Activated CD4-positive, CD25-positive, alpha-beta regulatory T cell treated with anti-CD3 and anti-CD28 coated beads, Interleukin-2, amount 50 U/mL, for 24 hours (primary cell): ENCODE results near the gene AKAP1.

Source experiments
- ATAC-seq, 2 donors: fragments of 150-1000 bp; cut with Tn5 transposase; one replicate each; pipeline ENCODE4 v1.10.0; 2021; ENCODE audit warnings: mild to moderate bottlenecking in 1 of 2, moderate library complexity in 1 of 2

Gene AKAP1

GRCh38 chr17:57132663-57133062 is 47.6 kb downstream of the AKAP1 start:
- no peak for ATAC-seq

GRCh38 chr17:57133486-57133885 is 48.4 kb downstream of the AKAP1 start:
- no peak for ATAC-seq

GRCh38 chr17:57135026-57135788 is 50.2 kb downstream of the AKAP1 start:
- ATAC-seq: no peak

- no peak for ATAC-seq
These were observed 50.8 kb downstream of the AKAP1 start for GRCh38 chr17:57135789-57136291.

- ATAC-seq: no peak
These were observed 51.3 kb downstream of the AKAP1 start for GRCh38 chr17:57136355-57136754.

- ATAC-seq: no peak
These were observed 53.2 kb downstream of the AKAP1 start for GRCh38 chr17:57138030-57138911.

GRCh38 chr17:57138956-57139576 is 54.0 kb downstream of the AKAP1 start:
- no peak for ATAC-seq

- ATAC-seq: no peak
These were observed 55.3 kb downstream of the AKAP1 start for GRCh38 chr17:57140316-57140715.

GRCh38 chr17:57142925-57143324 is 57.9 kb downstream of the AKAP1 start:
- no peak for ATAC-seq

- ATAC-seq: no peak
These were observed 58.3 kb downstream of the AKAP1 start for GRCh38 chr17:57143361-57143760.

GRCh38 chr17:57143919-57144318 is 58.9 kb downstream of the AKAP1 start:
- no peak for ATAC-seq

GRCh38 chr17:57144567-57144966 is 59.5 kb downstream of the AKAP1 start:
- ATAC-seq: no peak

GRCh38 chr17:57145347-57145746 is 60.3 kb downstream of the AKAP1 start:
- ATAC-seq: no peak

GRCh38 chr17:57146273-57146672 is 61.2 kb downstream of the AKAP1 start:
- no peak for ATAC-seq

- no peak for ATAC-seq
These were observed 66.8 kb downstream of the AKAP1 start for GRCh38 chr17:57151798-57152197.

GRCh38 chr17:57152967-57153528 is 68.0 kb downstream of the AKAP1 start:
- ATAC-seq: no peak

- no peak for ATAC-seq
These were observed 69.9 kb downstream of the AKAP1 start for GRCh38 chr17:57154921-57155320.

- ATAC-seq: no peak
These were observed 73.3 kb downstream of the AKAP1 start for GRCh38 chr17:57158325-57158724.

- ATAC-seq: no peak
These were observed 73.7 kb downstream of the AKAP1 start for GRCh38 chr17:57158795-57159194.

GRCh38 chr17:57160624-57161023 is 75.6 kb downstream of the AKAP1 start:
- ATAC-seq: no peak

- no peak for ATAC-seq
These were observed 79.8 kb downstream of the AKAP1 start for GRCh38 chr17:57164814-57165213.

- ATAC-seq: no peak
These were observed 80.7 kb downstream of the AKAP1 start for GRCh38 chr17:57165754-57166153.

GRCh38 chr17:57166803-57167202 is 81.8 kb downstream of the AKAP1 start:
- no peak for ATAC-seq
